Activated naive CD8-positive, alpha-beta T cell (primary cell): Measurements from ENCODE around the gene OR13G1.
"Not testable (repeated sequence)": the region's sequence is repeated elsewhere in the genome, so short reads cannot be mapped to it uniquely, and the experiment has no call there.

Experiments
- H3K27ac Mint-ChIP-seq: one replicate; pipeline ENCODE4 v1.8.0; 2021; ENCODE audit warnings: mixed read lengths
- H3K27me3 Mint-ChIP-seq: one replicate; pipeline ENCODE4 v1.8.0; 2021; ENCODE audit warnings: mixed read lengths
- H3K36me3 Mint-ChIP-seq: one replicate; pipeline ENCODE4 v1.8.0; 2021; ENCODE audit warnings: mixed read lengths
- H3K4me1 Mint-ChIP-seq: one replicate; pipeline ENCODE4 v1.8.0; 2021; ENCODE audit warnings: low read depth, mixed read lengths
- H3K4me3 Mint-ChIP-seq: one replicate; pipeline ENCODE4 v1.8.0; 2021; ENCODE audit warnings: mild to moderate bottlenecking, mixed read lengths
- H3K9me3 Mint-ChIP-seq: one replicate; pipeline ENCODE4 v1.8.0; 2021; ENCODE audit warnings: low read depth, mixed read lengths

Gene OR13G1, protein sequence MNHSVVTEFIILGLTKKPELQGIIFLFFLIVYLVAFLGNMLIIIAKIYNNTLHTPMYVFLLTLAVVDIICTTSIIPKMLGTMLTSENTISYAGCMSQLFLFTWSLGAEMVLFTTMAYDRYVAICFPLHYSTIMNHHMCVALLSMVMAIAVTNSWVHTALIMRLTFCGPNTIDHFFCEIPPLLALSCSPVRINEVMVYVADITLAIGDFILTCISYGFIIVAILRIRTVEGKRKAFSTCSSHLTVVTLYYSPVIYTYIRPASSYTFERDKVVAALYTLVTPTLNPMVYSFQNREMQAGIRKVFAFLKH

DNA sequence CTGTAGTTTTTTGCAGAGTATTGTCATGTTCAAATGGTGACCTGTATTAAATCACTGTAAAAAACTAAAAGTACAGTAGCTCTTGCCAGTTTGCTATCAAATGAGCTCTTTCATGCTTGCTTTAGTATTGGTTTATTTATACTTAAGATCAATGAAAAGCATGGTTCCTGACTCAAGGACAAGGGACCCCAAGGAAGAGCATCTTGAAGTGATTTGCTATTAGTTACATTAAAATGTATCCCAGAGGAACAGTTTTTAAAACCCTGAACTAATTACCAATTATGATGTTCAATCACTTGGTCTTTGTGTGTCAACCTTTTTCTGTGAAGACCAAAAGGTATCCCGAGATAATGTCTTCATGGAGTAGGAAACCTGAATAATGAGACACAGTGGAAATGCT, at the start of gene OR13G1:
Gene OR13G1 (minus strand): TSS at position 101 of the 400 bp plus-strand sequence. CDS start 6,698 bp downstream, outside the sequence.
- Mint-ChIP-seq H3K4me1 (no peaks in the 10 kb centered on the region), H3K4me3 (no peak within 1 kb of the TSS), H3K36me3 (no peaks in the 10 kb centered on the region), H3K9me3 (no peaks in the 10 kb centered on the region), H3K27me3 (no peaks in the 10 kb centered on the region), H3K27ac (no peak within 1 kb of the TSS)

DNA sequence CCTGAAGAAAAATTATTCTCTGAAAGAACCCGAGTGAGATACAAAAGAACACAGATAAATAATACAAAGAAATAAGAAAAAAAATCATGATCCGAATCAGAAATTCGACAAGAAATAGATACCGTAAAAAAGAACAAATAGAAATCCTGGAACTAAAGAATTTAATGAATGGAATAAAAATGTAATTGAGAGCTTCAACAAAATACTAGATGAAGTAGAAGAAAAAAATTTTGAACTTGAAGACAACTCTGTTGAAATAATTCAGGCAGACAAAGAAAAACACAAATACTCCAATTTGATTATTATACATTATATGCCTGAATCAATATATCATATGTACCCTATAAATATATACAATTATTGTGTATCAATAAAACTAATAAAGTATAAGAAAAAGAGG, 41.7 kb upstream of the OR13G1 start:
- Mint-ChIP-seq H3K27me3 (peaks cover 6% of the 10 kb centered on the region), H3K4me1 (no peaks in the 10 kb centered on the region), H3K9me3 (peaks cover 8% of the 10 kb centered on the region), H3K4me3 (no peak overlapping the region), H3K36me3 (no peaks in the 10 kb centered on the region), H3K27ac (no peak overlapping the region)

DNA sequence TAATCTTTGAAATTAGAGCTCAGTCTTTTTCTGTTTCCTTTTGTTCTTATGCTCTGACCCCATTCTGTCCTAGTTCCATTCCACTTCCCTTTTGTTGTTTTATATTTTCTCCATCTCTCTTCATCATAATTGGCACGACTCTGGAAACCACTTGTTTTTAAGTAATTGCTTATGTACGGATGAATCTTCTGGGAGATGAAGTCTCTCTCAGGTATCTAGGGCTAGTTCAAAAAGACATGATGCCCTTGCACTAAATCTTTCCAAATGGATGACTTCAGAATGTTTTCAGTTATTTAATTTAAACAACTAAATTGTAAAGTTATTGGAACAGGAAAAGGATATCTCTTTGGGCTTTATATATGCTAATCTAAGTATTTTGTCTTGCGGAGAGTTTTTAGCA, 37.0 kb upstream of the OR13G1 start, which contains the start of gene OR6F1:
Gene OR6F1 (minus strand): TSS at position 101 of the 400 bp plus-strand sequence. CDS start 3,891 bp downstream, outside the sequence.
- Mint-ChIP-seq H3K27ac (no peak within 1 kb of the TSS), H3K9me3 (peaks cover 3% of the 10 kb centered on the region), H3K4me3 (no peak within 1 kb of the TSS), H3K4me1 (no peaks in the 10 kb centered on the region), H3K36me3 (no peaks in the 10 kb centered on the region), H3K27me3 (peaks cover 4% of the 10 kb centered on the region)

DNA sequence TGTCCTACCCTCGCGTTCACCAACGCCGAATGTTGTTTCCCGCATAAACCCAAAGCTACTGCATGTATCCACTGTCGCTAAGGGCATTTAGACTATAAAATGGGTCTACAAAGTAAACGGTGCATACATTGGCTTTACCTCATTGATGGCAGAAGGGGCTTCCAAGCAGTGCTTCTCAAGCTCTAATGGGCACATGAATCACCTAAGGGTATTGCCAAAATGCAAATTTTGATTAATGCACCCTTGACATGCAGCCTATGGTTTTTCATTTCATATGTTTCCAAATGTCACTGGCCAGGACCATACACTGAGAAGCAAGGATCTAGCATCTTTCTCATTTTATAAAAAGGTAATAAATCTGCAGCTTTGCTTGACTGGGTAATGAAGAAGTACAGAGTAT, 34.2 kb upstream of the OR13G1 start:
- Mint-ChIP-seq H3K9me3 (no peaks in the 10 kb centered on the region), H3K36me3 (no peaks in the 10 kb centered on the region), H3K4me3 (no peak overlapping the region), H3K4me1 (no peaks in the 10 kb centered on the region), H3K27me3 (peaks cover 4% of the 10 kb centered on the region), H3K27ac (no peak overlapping the region)

DNA sequence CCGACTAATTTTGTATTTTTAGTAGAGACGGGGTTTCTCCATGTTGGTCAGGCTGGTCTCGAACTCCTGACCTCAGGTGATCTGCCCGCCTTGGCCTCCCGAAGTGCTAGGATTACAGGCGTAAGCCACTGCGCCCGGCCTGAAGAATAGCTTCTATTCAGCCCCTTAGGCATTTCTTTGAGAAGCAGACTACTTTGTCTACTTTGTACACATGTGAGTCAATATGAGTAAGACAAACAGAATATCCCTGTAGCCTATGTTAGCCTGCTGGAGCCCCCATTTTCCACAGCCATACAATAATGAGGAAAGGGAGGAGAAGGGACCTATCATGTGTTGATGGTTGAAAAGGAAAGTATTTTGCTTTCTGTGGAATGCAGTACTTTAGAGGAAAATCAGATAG, 31.1 kb upstream of the OR13G1 start:
- not testable (repeated sequence) for H3K4me3 Mint-ChIP-seq, H3K27me3 Mint-ChIP-seq, H3K9me3 Mint-ChIP-seq, H3K36me3 Mint-ChIP-seq, H3K4me1 Mint-ChIP-seq, H3K27ac Mint-ChIP-seq

DNA sequence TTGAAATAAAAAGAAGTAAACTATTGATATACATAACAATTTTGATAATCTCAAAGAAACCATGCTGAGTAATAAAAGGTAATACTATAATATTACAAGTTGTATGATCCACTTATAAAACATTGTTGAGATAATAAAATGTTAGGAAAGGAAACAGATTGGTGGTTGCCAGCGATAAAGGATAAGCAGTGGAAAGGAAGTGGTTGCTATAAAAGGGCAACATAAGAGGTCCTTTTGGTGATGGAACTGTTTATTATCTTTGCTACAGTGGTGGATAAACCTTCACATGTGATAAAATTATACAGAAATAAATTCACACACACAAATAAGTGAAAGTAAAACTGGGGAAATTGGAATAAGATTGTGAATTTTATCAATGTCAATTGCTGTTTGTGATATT, 21.8 kb upstream of the OR13G1 start:
- peaks cover 3% of the 10 kb centered on the region for H3K4me1 Mint-ChIP-seq
- H3K9me3 Mint-ChIP-seq = no peaks in the 10 kb centered on the region
- H3K27me3 Mint-ChIP-seq = peaks cover 1% of the 10 kb centered on the region
- H3K27ac Mint-ChIP-seq = no peak overlapping the region
- no peaks in the 10 kb centered on the region for H3K36me3 Mint-ChIP-seq
- H3K4me3 Mint-ChIP-seq = no peak overlapping the region

DNA sequence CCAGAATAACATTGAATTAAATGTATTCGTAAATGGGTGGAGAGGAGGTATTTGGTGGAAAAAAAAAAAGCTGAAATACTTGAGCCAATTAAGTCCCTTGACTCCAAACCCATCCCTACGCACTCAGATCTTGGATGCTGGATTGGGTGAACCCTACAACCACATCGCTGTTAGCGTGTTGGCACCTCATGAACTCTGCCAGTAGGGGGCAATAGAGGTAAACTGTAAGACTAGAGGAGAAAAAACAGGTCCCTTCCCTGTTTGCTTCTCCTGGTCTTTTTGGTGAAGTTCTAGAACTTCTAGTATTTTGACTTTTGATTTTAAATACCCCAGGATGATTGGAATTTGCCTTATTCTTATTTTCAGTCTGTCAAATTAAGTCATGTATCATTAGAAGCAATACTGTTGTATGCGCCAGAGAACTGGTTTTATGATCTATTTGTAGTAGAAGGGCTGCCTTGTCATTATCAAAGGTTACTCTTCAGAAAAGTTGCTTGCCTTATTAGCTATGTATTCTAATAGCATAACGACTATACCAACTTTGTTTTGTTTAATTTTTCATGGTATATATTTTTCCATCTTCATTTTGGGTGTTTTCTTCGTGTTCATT, 1.9 kb upstream of the OR13G1 start:
- Mint-ChIP-seq H3K27me3 (no peaks in the 10 kb centered on the region), H3K4me1 (no peaks in the 10 kb centered on the region), H3K27ac (no peak overlapping the region), H3K36me3 (no peaks in the 10 kb centered on the region), H3K4me3 (no peak overlapping the region), H3K9me3 (no peaks in the 10 kb centered on the region)

DNA sequence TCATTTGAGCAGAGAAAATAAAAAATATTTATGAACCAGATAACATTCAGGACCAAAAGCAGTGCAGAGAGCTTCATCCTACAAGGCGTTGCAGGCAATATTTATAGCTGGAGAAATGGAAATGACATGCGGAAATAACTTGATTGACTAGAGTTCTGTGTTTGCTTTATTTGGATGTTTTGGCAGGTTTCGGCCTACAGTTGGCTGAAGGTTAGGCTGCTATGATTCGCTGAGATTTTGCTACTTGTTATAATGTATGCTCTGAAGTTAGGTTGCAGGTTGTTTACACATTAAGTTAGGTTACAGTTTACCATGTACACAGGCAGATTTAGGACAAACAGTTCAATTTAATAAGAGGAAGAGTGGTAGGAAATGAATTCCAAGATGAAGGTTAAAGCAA, 632 bp upstream of the OR13G1 start:
- H3K27ac Mint-ChIP-seq = no peak overlapping the region
- no peak overlapping the region for H3K4me3 Mint-ChIP-seq
- no peaks in the 10 kb centered on the region for H3K36me3 Mint-ChIP-seq
- H3K4me1 Mint-ChIP-seq = no peaks in the 10 kb centered on the region
- H3K9me3 Mint-ChIP-seq = no peaks in the 10 kb centered on the region
- no peaks in the 10 kb centered on the region for H3K27me3 Mint-ChIP-seq

DNA sequence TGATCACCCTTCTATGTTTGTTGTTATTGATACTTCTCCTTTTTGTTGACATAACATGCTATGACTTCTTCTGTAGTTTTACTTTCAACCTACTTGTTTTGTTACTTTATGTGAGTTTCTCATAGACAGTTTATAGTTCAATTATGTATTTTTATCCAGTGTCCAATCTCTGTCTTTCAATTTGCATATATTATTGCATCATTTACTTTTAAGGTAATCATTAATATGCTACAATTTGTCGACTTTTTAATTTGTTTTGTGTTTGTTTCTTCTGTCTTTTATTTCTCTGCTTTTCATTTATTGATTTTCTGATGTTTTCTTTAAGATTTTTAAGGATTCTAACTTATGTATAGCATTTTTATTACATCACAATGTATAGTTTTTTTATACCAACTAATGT, 10.3 kb downstream of the OR13G1 start:
- H3K4me1 Mint-ChIP-seq = no peaks in the 10 kb centered on the region
- H3K9me3 Mint-ChIP-seq = peaks cover 4% of the 10 kb centered on the region
- H3K27ac Mint-ChIP-seq = no peak overlapping the region
- H3K36me3 Mint-ChIP-seq = no peaks in the 10 kb centered on the region
- no peak overlapping the region for H3K4me3 Mint-ChIP-seq
- peaks cover 4% of the 10 kb centered on the region for H3K27me3 Mint-ChIP-seq

DNA sequence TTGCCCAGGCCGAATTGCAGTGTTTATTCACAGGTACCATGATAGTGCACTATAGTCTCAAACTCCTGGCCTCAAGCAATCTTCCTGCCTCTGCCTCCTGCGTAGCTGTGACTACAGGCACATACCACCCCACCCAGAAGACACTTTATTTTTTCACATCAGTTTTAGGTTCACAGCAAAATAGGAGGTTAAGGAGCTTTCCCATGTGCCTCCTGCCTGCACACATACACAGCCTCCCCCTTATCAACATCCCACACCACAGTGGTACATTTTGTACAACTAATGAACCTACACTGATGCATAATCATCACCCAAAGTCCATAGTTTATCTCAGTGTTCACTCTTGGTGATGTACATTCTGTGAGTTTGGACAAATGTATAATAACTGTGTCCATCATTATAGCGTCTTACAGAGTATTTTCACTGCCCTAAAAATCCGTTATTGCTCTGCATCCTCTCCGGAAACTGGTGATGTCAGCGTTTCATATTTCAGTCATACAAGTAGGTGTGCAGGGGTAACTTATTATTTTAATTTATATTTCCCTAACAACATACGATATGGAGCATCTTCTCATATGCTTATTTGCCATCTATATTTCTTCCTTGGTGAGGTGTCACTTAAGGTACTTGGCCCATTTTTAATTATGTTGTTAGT, 23.2 kb downstream of the OR13G1 start:
- Mint-ChIP-seq H3K4me3 (no peak overlapping the region), H3K36me3 (no peaks in the 10 kb centered on the region), H3K27ac (no peak overlapping the region), H3K9me3 (peaks cover 17% of the 10 kb centered on the region), H3K4me1 (no peaks in the 10 kb centered on the region), H3K27me3 (no peaks in the 10 kb centered on the region)

DNA sequence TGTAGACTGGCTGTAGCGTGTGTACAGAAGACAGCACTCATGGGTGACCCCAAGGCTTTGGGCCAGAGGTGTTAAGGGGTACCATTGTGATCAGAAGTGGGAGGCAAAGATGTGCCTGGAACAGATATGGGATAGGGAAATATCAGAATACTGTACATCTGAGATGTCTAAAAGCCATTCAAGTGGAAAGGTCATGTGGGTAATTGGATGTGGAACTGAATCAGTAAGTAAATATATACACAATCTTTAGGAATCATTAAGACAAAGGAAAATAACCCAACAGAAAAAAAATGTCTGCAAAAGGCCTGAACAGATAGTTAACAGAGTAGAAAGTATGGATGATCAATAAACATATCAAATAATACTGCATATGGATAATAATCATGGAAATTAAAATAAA, 26.5 kb downstream of the OR13G1 start:
- Mint-ChIP-seq H3K27me3 (no peaks in the 10 kb centered on the region), H3K9me3 (no peaks in the 10 kb centered on the region), H3K4me3 (no peak overlapping the region), H3K36me3 (no peaks in the 10 kb centered on the region), H3K4me1 (no peaks in the 10 kb centered on the region), H3K27ac (no peak overlapping the region)

DNA sequence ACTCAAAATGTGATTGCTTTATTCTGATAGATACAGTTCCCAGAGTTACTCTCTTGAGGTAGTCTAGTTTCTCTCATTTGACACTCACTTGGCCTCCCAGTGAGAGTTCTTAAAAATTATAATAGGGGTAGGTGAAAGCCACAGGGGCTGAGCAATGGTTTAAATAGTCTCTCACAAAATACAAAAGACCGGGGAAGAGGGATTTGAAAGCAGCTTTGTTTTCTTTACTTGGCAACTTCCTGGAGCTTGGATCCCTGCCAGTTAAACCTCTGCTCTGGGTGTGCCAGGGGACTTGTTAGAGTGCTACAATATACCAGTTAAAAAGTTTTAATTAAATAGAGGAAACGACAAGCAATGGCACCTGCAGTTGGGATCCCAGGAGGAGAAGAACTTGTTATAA, 31.7 kb downstream of the OR13G1 start:
- no peaks in the 10 kb centered on the region for H3K36me3 Mint-ChIP-seq
- no peak overlapping the region for H3K4me3 Mint-ChIP-seq
- peaks cover 3% of the 10 kb centered on the region for H3K27me3 Mint-ChIP-seq
- H3K27ac Mint-ChIP-seq = no peak overlapping the region
- H3K4me1 Mint-ChIP-seq = no peaks in the 10 kb centered on the region
- no peaks in the 10 kb centered on the region for H3K9me3 Mint-ChIP-seq

DNA sequence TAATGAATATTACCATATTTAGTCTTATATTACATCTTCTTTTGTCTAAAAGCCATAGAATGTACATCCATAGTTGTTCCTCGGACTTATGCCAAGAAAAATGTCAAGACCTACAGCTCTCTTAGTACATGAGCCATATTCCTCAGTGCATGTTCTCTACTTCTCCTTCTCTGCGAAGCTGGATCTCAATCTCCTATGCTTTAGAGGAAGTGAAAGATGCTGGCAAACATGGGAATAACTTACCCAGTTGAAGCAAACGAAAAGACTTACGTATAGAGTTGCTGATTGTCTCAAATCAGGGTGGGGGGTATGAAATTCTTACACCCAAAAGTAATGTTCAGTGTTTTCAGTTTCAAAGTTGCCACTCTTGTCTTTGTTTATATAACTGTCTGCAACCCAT, 32.7 kb downstream of the OR13G1 start:
- Mint-ChIP-seq H3K36me3 (no peaks in the 10 kb centered on the region), H3K9me3 (no peaks in the 10 kb centered on the region), H3K27me3 (peaks cover 3% of the 10 kb centered on the region), H3K4me3 (no peak overlapping the region), H3K27ac (no peak overlapping the region), H3K4me1 (no peaks in the 10 kb centered on the region)

DNA sequence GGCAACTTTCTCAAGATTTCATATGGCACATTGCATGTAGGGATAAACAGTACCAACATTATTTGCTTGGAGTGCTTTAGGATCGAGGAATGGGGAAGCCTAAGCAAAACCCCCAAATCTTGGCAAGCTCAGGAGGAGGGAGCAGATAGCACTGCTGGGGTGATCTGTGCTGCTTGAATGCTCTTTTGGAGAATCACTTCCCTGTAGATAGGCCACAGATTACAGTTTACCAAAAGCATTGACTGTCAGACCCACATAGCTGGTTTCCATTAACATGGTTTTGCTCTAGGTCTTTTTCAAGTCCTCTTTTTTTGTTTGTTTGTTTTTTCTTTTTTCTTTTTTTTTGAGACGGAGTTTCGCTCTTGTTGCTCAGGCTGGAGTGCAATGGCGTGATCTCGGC, 36.8 kb downstream of the OR13G1 start:
- Mint-ChIP-seq H3K4me1 (peaks cover 5% of the 10 kb centered on the region), H3K27me3 (peaks cover 30% of the 10 kb centered on the region), H3K27ac (no peak overlapping the region), H3K4me3 (no peak overlapping the region), H3K9me3 (no peaks in the 10 kb centered on the region), H3K36me3 (no peaks in the 10 kb centered on the region)

DNA sequence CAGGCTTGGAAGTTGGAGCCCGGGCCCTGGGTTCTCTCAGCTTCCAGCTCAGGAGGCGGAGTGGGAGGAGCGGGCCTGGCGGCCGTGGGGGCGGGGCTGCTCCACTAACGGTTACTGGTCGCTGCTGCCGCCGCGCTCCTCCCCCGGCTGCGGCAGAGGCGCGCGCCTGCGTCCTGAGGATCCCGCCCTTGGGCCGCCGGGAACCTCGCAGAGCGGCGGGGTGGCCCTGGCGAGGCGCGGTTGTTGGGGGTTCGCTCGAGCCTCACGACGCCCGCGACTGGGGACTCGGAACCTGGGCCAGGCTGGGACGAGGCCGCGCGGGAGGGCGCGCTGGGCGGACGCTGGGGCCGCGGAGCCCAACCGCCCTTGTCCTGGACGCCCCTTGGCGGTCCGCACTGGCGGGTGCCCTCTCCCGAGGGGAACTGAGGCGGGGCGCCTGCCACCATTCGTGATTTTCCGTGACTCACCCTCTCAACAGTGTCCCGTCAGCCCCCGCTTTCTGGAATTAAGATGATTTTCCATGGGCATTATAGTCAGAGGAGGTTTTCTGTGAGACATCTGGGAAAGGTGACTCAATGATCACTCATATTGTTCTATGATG, 40.1 kb downstream of the OR13G1 start:
- H3K27me3 Mint-ChIP-seq = peaks cover 40% of the 10 kb centered on the region
- H3K9me3 Mint-ChIP-seq = no peaks in the 10 kb centered on the region
- H3K36me3 Mint-ChIP-seq = no peaks in the 10 kb centered on the region
- no peak overlapping the region for H3K27ac Mint-ChIP-seq
- H3K4me1 Mint-ChIP-seq = peaks cover 5% of the 10 kb centered on the region
- H3K4me3 Mint-ChIP-seq = no peak overlapping the region
